Heart left ventricle (tissue), 13 donors: ENCODE measurements around the gene FOXN1.

Experiments
- CTCF ChIP-seq, 12 donors: fragments of 200-600 bp; sonication (generic) in 4 of 12; IDR thresholded peaks; one replicate each; pipeline versions ENCODE4 v1.5.0 to v1.8.0; 2018 to 2022; ENCODE audit warnings: antibody characterized with exemption in 12 of 12, mild to moderate bottlenecking in 5 of 12
- POLR2A ChIP-seq, 2 donors: fragments of 450-650 bp; IDR thresholded peaks; one replicate each; pipeline ENCODE4 v1.6.1; 2017; ENCODE audit warnings: antibody characterized with exemption in 2 of 2, mild to moderate bottlenecking in 2 of 2, moderate library complexity in 2 of 2
- donor health status: ischemic (EF 13 %, LVEDD 7.1; RV severe dilation, severe dysfunction).
- donor health status: DM: no; HTN: yes; CAD: no.
- donor health status: DM: no; HTN: no; CAD: no.
- donor health status: ischemic (EF 25% LVEDD 6.9; RV normal size, moderate dysfunction).
- donor health status: ischemic (EF 25% LVEDD 5.7; RV mildly dilated, moderate dysfunction).
- donor health status: ischemic (EF 35%, LVEDD 5.7; RV mildly dilated, moderate dysfunction).
- donor health status: nonischemic (EF 11% LVEDD 7.7; RV severe dilation, severe dysfunction).
- donor health status: DM: yes; HTN: yes; CAD: no.
- donor health status: PGD.
- donor health status: ischemic (EF 29% LVEDD 5.4; RV normal size, mild dysfunction).
- donor health status: nonischemic (EF 23%, LVEDD 6.1; RV moderate dilation, normal function).

GRCh38 chr17:28582513-28582912 is 76.4 kb downstream of the FOXN1 start:
- TF ChIP-seq CTCF (IDR thresholded peaks at IDR 0.05) (no peak), POLR2A (IDR thresholded peaks at IDR 0.05) (no peak)
